A549 (cell line): ENCODE data around the gene SUSD1. TPM values are rescaled to one million over a fixed set of nuclear protein-coding genes. Genes with fewer than 3 reads are reported as not detected.

Source experiments
- ATAC-seq, 2 experiments: fragments of 200-7000 bp in 1 of 2; fragments of >200 bp in 1 of 2; cut with Nextera tagmentation in 1 of 2; cut with Tn5 transposase in 1 of 2; 3 replicates each; pipeline versions ENCODE4 v1.8.0 to v1.9.1; 2018 to 2020; ENCODE audit warnings: mild to moderate bottlenecking in 1 of 2, moderate library complexity in 1 of 2
- CTCF ChIA-PET: fragments of 300-600 bp; sonication (Branson Sonifier 250); formaldehyde crosslinking; extraction: SDS; loops from one replicate; lab custom pipeline; 2021; ENCODE audit warnings: antibody characterized with exemption, inconsistent platforms; lab: Yijun Ruan, JAX
- POLR2A ChIA-PET: fragments of 350-600 bp; formaldehyde crosslinking; extraction: SDS; loops from one replicate; lab custom pipeline; 2021; ENCODE audit warnings: antibody characterized with exemption, inconsistent platforms; lab: Yijun Ruan, JAX
- DNase-seq, 2 experiments: peaks; one replicate each; pipeline versions ENCODE4 v3.0.0 to v3.0.0-alpha.2; 2011 to 2016; ENCODE audit warnings: low read depth in 1 of 2, low spot score in 1 of 2
- FAIRE-seq: peaks from 2 replicates; lab custom pipeline; 2011; peaks lifted over from hg19 to GRCh38; lab: Jason Lieb, UNC
- H3K27ac ChIP-seq, 2 experiments: fragments of >200 bp; sonication (Bioruptor Twin); formaldehyde crosslinking; 3 replicates each; pipeline ENCODE4 v1.5.1; 2016 to 2017
- H3K4me1 ChIP-seq: fragments of >200 bp; sonication (Bioruptor Twin); formaldehyde crosslinking; 3 replicates; pipeline ENCODE4 v1.6.1; 2016
- H3K4me2 ChIP-seq: fragments of >200 bp; sonication (Bioruptor Twin); formaldehyde crosslinking; 3 replicates; pipeline ENCODE4 v1.6.1; 2016
- H3K4me3 ChIP-seq: fragments of >200 bp; sonication (Bioruptor Twin); formaldehyde crosslinking; 3 replicates; pipeline ENCODE4 v1.5.1; 2016
- H3K9me3 ChIP-seq: fragments of >200 bp; sonication (Bioruptor Twin); formaldehyde crosslinking; 3 replicates; pipeline ENCODE4 v1.6.1; 2016
- BHLHE40 ChIP-seq: IDR thresholded peaks from 2 replicates; pipeline ENCODE4 v1.6.1; 2012; ENCODE audit warnings: low read depth, low read length, inconsistent platforms
- CBX8 ChIP-seq: fragments of 200-600 bp; sonication (generic); IDR thresholded peaks from 2 replicates; pipeline ENCODE4 v1.6.1; 2016
- CTCF ChIP-seq: fragments of >200 bp; sonication (Bioruptor Twin); formaldehyde crosslinking; IDR thresholded peaks from 3 replicates; pipeline ENCODE4 v1.5.1; 2016
- E2F6 ChIP-seq: IDR thresholded peaks from 2 replicates; pipeline ENCODE4 v1.6.1; 2012; ENCODE audit warnings: low read depth, borderline replicate concordance
- EHMT2 ChIP-seq: fragments of 200-600 bp; sonication (generic); IDR thresholded peaks from 2 replicates; pipeline ENCODE4 v1.6.1; 2016; ENCODE audit warnings: antibody characterized with exemption, low read depth, mild to moderate bottlenecking, moderate library complexity
- FOSL2 ChIP-seq, 2 experiments: fragments of 450-650 bp in 1 of 2; fragments of >200 bp in 1 of 2; sonication (Bioruptor Twin) in 1 of 2; formaldehyde crosslinking; IDR thresholded peaks; 2 replicates each; pipeline versions ENCODE4 v1.5.0 to v1.6.1; 2016 to 2020; ENCODE audit warnings: mild to moderate bottlenecking in 1 of 2, moderate library complexity in 1 of 2
- HES2 ChIP-seq: fragments of >200 bp; sonication (Bioruptor Twin); formaldehyde crosslinking; IDR thresholded peaks from 2 replicates; pipeline ENCODE4 v1.6.1; 2016
- MYC ChIP-seq: IDR thresholded peaks from 2 replicates; pipeline ENCODE4 v1.6.1; 2012; ENCODE audit warnings: mild to moderate bottlenecking, inconsistent platforms, low read length, improper control_type of control experiment, borderline replicate concordance
- NPAS2 ChIP-seq: fragments of 250-450 bp; sonication (Bioruptor Pico); IDR thresholded peaks from 2 replicates; pipeline ENCODE4 v1.8.0; 2022; ENCODE audit warnings: mild to moderate bottlenecking, moderate library complexity, borderline replicate concordance
- PBX3 ChIP-seq: IDR thresholded peaks from 2 replicates; pipeline ENCODE4 v1.6.1; 2012
- POLR2AphosphoS2 ChIP-seq: conservative IDR thresholded peaks from 2 replicates; pipeline ENCODE4 v1.6.1; 2012; ENCODE audit warnings: low read length, improper control_type of control experiment, inconsistent platforms
- RAD21 ChIP-seq, 2 experiments: fragments of >200 bp in 1 of 2; sonication (Bioruptor Twin) in 1 of 2; formaldehyde crosslinking in 1 of 2; IDR thresholded peaks in 1 of 2; conservative IDR thresholded peaks in 1 of 2; 2 replicates in 1 of 2; 3 replicates in 1 of 2; pipeline ENCODE4 v1.6.1; 2012 to 2018; ENCODE audit warnings: inconsistent platforms in 1 of 2
- SMC3 ChIP-seq: fragments of >200 bp; sonication (Bioruptor Twin); formaldehyde crosslinking; IDR thresholded peaks from 3 replicates; pipeline ENCODE4 v1.6.1; 2018; ENCODE audit warnings: inconsistent platforms
- USF2 ChIP-seq: fragments of 450-650 bp; IDR thresholded peaks from 2 replicates; pipeline ENCODE4 v1.6.1; 2014; ENCODE audit warnings: antibody characterized with exemption
- ZNF302 ChIP-seq: fragments of 250-450 bp; sonication (Bioruptor Pico); IDR thresholded peaks from 2 replicates; pipeline ENCODE4 v1.9.0; 2021; ENCODE audit warnings: inconsistent platforms, mild to moderate bottlenecking, moderate library complexity
- WGBS: methylation state at CpG from one replicate; pipeline ENCODE4 v1.1.6; 2017; ENCODE audit errors: missing lambda C conversion rate; 5-methylcytosine and 5-hydroxymethylcytosine counted together
- polyA plus RNA-seq, 4 experiments: library from polyadenylated mRNA; depleted of rRNA in 3 of 4; stranded (reverse); fragments of >200 nt; fragmentation: RNase III in 1 of 4; extraction: RNeasy Plus Mini Kit Qiagen cat#74134 plus additional on column Dnase treatment in 1 of 4; gene quantifications; 2 replicates in 3 of 4; 3 replicates in 1 of 4; pipeline ENCODE4 v1.2.3, GENCODE V29; 2011 to 2017

The SUSD1 gene
- polyA plus RNA-seq, 2 of the 4 experiments (the other 2 are of a cell fraction), result 15.7 to 18.6 TPM

- WGBS, result 98% methylated on average over 3 of the region's 3 CpGs
- no peak for FAIRE-seq
- POLR2A ChIA-PET, result interaction anchor here (0.6 kb wide), 1 partner anchor 118 kb away, joined by 3 read pairs; no protein-coding TSS in a partner anchor
- no peak for TF ChIP-seq ZNF302 (CRISPR knock-in tag)
- TF ChIP-seq HES2, result no peak
- TF ChIP-seq POLR2AphosphoS2, result no peak
- no peak for TF ChIP-seq FOSL2 (IDR thresholded peaks at IDR 0.05)
- no peak for TF ChIP-seq FOSL2 (CRISPR knock-in tag; IDR thresholded peaks at IDR 0.05)
- no peak for TF ChIP-seq CBX8
- no peak for TF ChIP-seq BHLHE40
- no peak for TF ChIP-seq MYC
- TF ChIP-seq USF2, result no peak
- TF ChIP-seq RAD21 (conservative IDR thresholded peaks at IDR 0.05 in 1 of 2, IDR thresholded peaks at IDR 0.05 in 1 of 2), result no peak
- TF ChIP-seq, all 56 proteins: peak for 0
- Histone ChIP-seq H3K4me1 (peaks cover 84% of the 10 kb centered on the region), H3K27ac (peak overlapping the region; percentile 74 to 95; a peak in 5 of 6 replicates), H3K4me3 (no peak overlapping the region), H3K9me3 (no peaks in the 10 kb centered on the region), H3K4me2 (no peak overlapping the region)
- DNase-seq (no peak), ATAC-seq (no peak)
- CTCF ChIA-PET, result interaction anchor here (0.6 to 5.8 kb wide), 9 partner anchors 16 to 264 kb away, joined by 3 to 66 read pairs (median 6); partner anchors contain the start of gene HSDL2
Measured at GRCh38 chr9:112115109-112115508, 60.0 kb downstream of the SUSD1 start.

GRCh38 chr9:112112941-112113681, 62.0 kb downstream of the SUSD1 start:
- Histone ChIP-seq H3K4me3 (no peak overlapping the region), H3K9me3 (no peaks in the 10 kb centered on the region), H3K4me2 (peak overlapping the region; percentile 44), H3K4me1 (peaks cover 80% of the 10 kb centered on the region), H3K27ac (peak overlapping the region; percentile 74 to 95; a peak in 5 of 6 replicates)
- FAIRE-seq (no peak), DNase-seq (peak; percentile 51 to 71), ATAC-seq (peak; percentile 88 to 94)
- peak; percentile 87 for TF ChIP-seq SMC3
- TF ChIP-seq E2F6, result no peak
- TF ChIP-seq PBX3, result no peak
- TF ChIP-seq CTCF, result peak; percentile 83
- TF ChIP-seq MYC, result no peak
- TF ChIP-seq RAD21 (conservative IDR thresholded peaks at IDR 0.05 in 1 of 2, IDR thresholded peaks at IDR 0.05 in 1 of 2), result peak; percentile 92 to 95
- no peak for TF ChIP-seq EHMT2
- no peak for TF ChIP-seq NPAS2 (CRISPR knock-in tag)
- ChIA-PET POLR2A (interaction anchor here (0.6 to 2.0 kb wide), 6 partner anchors 50 to 373 kb away, joined by 3 to 19 read pairs (median 4); partner anchors contain the start of genes HSDL2, KIAA1958 and PTBP3), CTCF (interaction anchor here (0.5 to 5.8 kb wide), 75 partner anchors 9 to 792 kb away, joined by 3 to 66 read pairs (median 4); partner anchors contain the start of genes HSDL2, PTBP3 and SUSD1)
- WGBS, result 65% methylated on average over 4 of the region's 4 CpGs
